Urinary bladder (tissue), 4 donors: Measurements from ENCODE around the gene KCTD14. TPM values are rescaled to one million over a fixed set of nuclear protein-coding genes. Genes with fewer than 3 reads are reported as not detected.
A peak's percentile ranks its signal among the peaks of the same experiment; 100 is the strongest.
"Not testable (repeated sequence)": the region's sequence is repeated elsewhere in the genome, so short reads cannot be mapped to it uniquely, and the experiment has no call there.

Experiments used
- DNase-seq: peaks from one replicate; pipeline ENCODE4 v3.0.0-alpha.2; 2015; ENCODE audit errors: extremely low spot score
- H3K27ac ChIP-seq: one replicate; pipeline ENCODE4 v1.5.1; 2013; ENCODE audit warnings: low read depth, mild to moderate bottlenecking, moderate library complexity
- H3K36me3 ChIP-seq: one replicate; pipeline ENCODE4 v1.6.1; 2013; ENCODE audit warnings: mild to moderate bottlenecking, moderate library complexity; ENCODE audit not compliant: insufficient read depth
- H3K4me1 ChIP-seq: one replicate; pipeline ENCODE4 v1.6.1; 2013; ENCODE audit warnings: mild to moderate bottlenecking, moderate library complexity; ENCODE audit not compliant: insufficient read depth
- H3K4me3 ChIP-seq: one replicate; pipeline ENCODE4 v1.5.1; 2013; ENCODE audit warnings: low read depth, low read length
- WGBS: extraction: QIAGEN DNeasy Blood & Tissue Kit; methylation state at CpG from one replicate; pipeline ENCODE4 v1.1.7; 2013; 5-methylcytosine and 5-hydroxymethylcytosine counted together
- polyA plus RNA-seq: library from polyadenylated mRNA; stranded (reverse); fragments of 200-250 nt; gene quantifications from one replicate; pipeline ENCODE4 v1.2.3, GENCODE V29; 2013
- total RNA-seq: library from RNA; depleted of rRNA; stranded (reverse); fragments of >200 nt; gene quantifications from one replicate; pipeline ENCODE4 v1.2.3, GENCODE V29; 2014
- donor health status: healthy with polysubstance abuse.
- donor health status: healthy.

KCTD14 gene
- total and polyA plus RNA-seq, 2 donors, result 1.4 to 2.3 TPM

GRCh38 chr11:78059749-78060328 lies 36.8 kb upstream of the KCTD14 start:
- H3K4me3 ChIP-seq, H3K4me1 ChIP-seq, H3K36me3 ChIP-seq, H3K27ac ChIP-seq, DNase-seq: not testable (repeated sequence)
- 96% methylated on average over 9 of the region's 9 CpGs for WGBS

- WGBS, result 83% methylated on average over 10 of the region's 10 CpGs
Observed at GRCh38 chr11:78057462-78058055, 34.5 kb upstream of the KCTD14 start.

GRCh38 chr11:78056093-78056492 lies 33.0 kb upstream of the KCTD14 start:
- no peak overlapping the region for H3K27ac ChIP-seq
- no peak for DNase-seq
- no peaks in the 10 kb centered on the region for H3K4me1 ChIP-seq
- 82% methylated on average over 3 of the region's 3 CpGs for WGBS
- H3K4me3 ChIP-seq, result no peak overlapping the region
- no peaks in the 10 kb centered on the region for H3K36me3 ChIP-seq

More at GRCh38 chr11:78057462-78058055, 34.5 kb upstream of the KCTD14 start:
- DNase-seq, result no peak
- Histone ChIP-seq H3K4me1 (no peaks in the 10 kb centered on the region), H3K27ac (no peak overlapping the region), H3K36me3 (no peaks in the 10 kb centered on the region), H3K4me3 (no peak overlapping the region)

- Histone ChIP-seq H3K4me3 (no peak overlapping the region), H3K36me3 (no peaks in the 10 kb centered on the region), H3K4me1 (no peaks in the 10 kb centered on the region), H3K27ac (no peak overlapping the region)
- no peak for DNase-seq
- 92% methylated on average over 4 of the region's 4 CpGs for WGBS
Observed at GRCh38 chr11:78054971-78055370, 31.9 kb upstream of the KCTD14 start.

GRCh38 chr11:78050964-78051831 lies 28.1 kb upstream of the KCTD14 start:
- 79% methylated on average over 6 of the region's 6 CpGs for WGBS
- no peaks in the 10 kb centered on the region for H3K4me1 ChIP-seq
- H3K27ac ChIP-seq, result no peak overlapping the region
- DNase-seq, result no peak
- no peak overlapping the region for H3K4me3 ChIP-seq
- H3K36me3 ChIP-seq, result no peaks in the 10 kb centered on the region

GRCh38 chr11:78049348-78049747 lies 26.3 kb upstream of the KCTD14 start:
- Histone ChIP-seq H3K36me3 (no peaks in the 10 kb centered on the region), H3K27ac (no peak overlapping the region), H3K4me1 (no peaks in the 10 kb centered on the region), H3K4me3 (no peak overlapping the region)
- WGBS, result 79% methylated on average over 8 of the region's 8 CpGs
- DNase-seq, result no peak

GRCh38 chr11:78048561-78048960 lies 25.5 kb upstream of the KCTD14 start:
- WGBS, result 77% methylated on average over 3 of the region's 3 CpGs
- H3K27ac ChIP-seq, result no peak overlapping the region
- H3K36me3 ChIP-seq, result no peaks in the 10 kb centered on the region
- H3K4me1 ChIP-seq, result no peaks in the 10 kb centered on the region
- no peak for DNase-seq
- no peak overlapping the region for H3K4me3 ChIP-seq

GRCh38 chr11:78046486-78046854 lies 23.4 kb upstream of the KCTD14 start:
- WGBS, result 23% methylated on average over 6 of the region's 6 CpGs
- Histone ChIP-seq H3K27ac (no peak overlapping the region), H3K4me1 (no peaks in the 10 kb centered on the region), H3K36me3 (no peaks in the 10 kb centered on the region), H3K4me3 (no peak overlapping the region)
- no peak for DNase-seq

GRCh38 chr11:78045851-78046485 lies 22.9 kb upstream of the KCTD14 start:
- Histone ChIP-seq H3K4me1 (no peaks in the 10 kb centered on the region), H3K4me3 (peak overlapping the region; percentile 29), H3K36me3 (no peaks in the 10 kb centered on the region), H3K27ac (no peak overlapping the region)
- no peak for DNase-seq
- WGBS, result 1% methylated on average over 28 of the region's 28 CpGs

- WGBS, result 91% methylated on average over 5 of the region's 5 CpGs
- H3K4me1 ChIP-seq, result no peaks in the 10 kb centered on the region
- H3K36me3 ChIP-seq, result no peaks in the 10 kb centered on the region
- no peak for DNase-seq
- H3K27ac ChIP-seq, result no peak overlapping the region
- H3K4me3 ChIP-seq, result no peak overlapping the region
Observed at GRCh38 chr11:78044706-78045105, 21.6 kb upstream of the KCTD14 start.

- 94% methylated on average over 14 of the region's 14 CpGs for WGBS
- Histone ChIP-seq H3K36me3 (no peaks in the 10 kb centered on the region), H3K4me1 (no peaks in the 10 kb centered on the region), H3K27ac (no peak overlapping the region), H3K4me3 (no peak overlapping the region)
- DNase-seq, result no peak
Observed at GRCh38 chr11:78041843-78042440, 18.9 kb upstream of the KCTD14 start.

GRCh38 chr11:78041380-78041719 lies 18.3 kb upstream of the KCTD14 start:
- not testable (repeated sequence) for H3K27ac ChIP-seq, H3K4me3 ChIP-seq, H3K4me1 ChIP-seq, DNase-seq, H3K36me3 ChIP-seq
- 94% methylated on average over 8 of the region's 8 CpGs for WGBS

- H3K4me1 ChIP-seq, result no peaks in the 10 kb centered on the region
- WGBS, result 93% methylated on average over 15 of the region's 15 CpGs
- H3K27ac ChIP-seq, result no peak overlapping the region
- H3K36me3 ChIP-seq, result no peaks in the 10 kb centered on the region
- no peak overlapping the region for H3K4me3 ChIP-seq
- DNase-seq, result no peak
Observed at GRCh38 chr11:78040691-78041379, 17.8 kb upstream of the KCTD14 start.
